GM18861 (cell line): ENCODE measurements around the gene CHP1.
"Not testable (repeated sequence)": the region's sequence is repeated elsewhere in the genome, so short reads cannot be mapped to it uniquely, and the experiment has no call there.

ENCODE experiments used
- ATAC-seq: cut with Tn5 transposase; IDR thresholded peaks from one replicate; pipeline ENCODE4 v1.9.1; 2021; ENCODE audit not compliant: unreplicated experiment

Gene CHP1

DNA sequence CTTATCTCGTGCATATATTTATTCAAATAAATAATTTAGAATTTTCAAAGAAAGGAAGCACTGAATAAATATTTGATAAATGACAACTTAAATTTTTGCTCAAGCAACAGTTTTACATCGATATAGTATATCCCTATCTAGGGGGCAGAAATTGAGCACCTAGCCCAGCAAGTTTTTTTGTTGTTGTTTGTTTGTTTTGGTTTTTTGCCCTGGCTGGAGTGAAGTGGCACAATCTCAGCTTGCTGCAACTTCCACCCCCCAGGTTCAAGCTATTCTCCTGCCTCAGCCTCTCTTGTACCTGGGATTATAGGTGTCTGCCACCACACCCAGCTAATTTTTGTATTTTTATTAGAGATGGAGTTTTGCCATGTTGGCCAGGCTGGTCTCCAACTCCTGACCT is 58.9 kb downstream of the CHP1 start:
- no peak for ATAC-seq

DNA sequence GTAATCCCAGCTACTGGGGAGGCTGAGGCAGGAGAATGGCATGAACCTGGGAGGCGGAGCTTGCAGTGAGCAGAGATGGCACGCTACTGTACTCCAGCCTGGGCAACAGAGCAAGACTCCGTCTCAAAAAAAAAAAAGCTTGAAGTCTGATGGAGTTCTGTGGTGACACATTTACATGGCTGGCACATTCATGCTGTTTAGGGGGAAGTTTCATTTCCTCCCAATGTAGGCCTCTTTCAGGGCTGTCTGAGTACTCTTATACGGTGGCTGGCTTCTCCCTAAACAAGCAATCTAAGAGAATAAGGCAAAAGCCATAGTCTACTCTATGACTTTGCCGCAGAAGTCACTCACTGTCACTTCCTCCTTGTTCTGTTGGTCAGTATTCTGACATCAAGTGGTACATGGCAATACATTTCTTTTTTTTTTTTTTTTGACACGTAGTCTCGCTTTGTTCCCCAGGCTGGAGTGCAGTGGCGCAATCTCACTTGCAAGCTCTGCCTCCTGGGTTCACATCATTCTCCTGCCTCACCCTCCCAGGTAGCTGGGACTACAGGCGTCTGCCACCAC is 60.1 kb downstream of the CHP1 start:
- peak; percentile 70 for ATAC-seq

DNA sequence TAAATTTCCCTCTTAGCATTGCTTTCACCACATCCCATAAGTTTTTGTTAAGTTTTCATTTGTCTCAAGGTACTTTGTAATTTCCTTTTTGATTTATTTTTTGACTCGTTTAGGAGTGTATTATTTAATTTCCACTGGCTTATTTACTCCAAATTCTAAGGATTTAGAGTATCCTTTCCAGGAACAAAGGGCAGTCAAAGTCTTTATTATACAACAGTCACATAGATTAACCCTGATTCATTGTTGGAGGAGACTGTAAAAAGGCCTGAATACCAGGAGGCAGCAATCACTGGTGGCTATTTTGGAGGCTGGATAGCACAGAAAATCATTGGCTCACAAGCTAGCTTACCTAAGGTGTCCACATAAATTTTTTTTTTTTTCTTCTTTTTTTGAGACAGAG is 61.5 kb downstream of the CHP1 start:
- ATAC-seq, result no peak

DNA sequence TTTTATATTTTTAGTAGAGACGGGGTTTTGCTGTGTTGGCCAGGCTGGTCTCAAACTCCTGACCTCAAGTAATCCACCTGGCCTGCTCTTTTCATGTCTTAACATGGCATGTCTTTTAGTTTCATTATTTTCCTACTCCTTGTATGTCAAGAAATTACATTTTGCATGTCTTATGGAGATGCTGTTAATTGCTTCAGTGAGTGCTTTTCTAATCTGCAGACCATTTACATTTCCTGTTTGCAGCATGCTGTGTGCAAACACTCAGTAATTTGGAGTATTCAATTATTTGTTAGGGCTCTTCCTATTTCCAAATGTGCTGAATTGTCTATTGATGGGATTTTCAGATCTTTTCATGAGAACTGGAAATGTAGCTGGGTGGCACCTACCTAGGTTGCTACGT is 70.1 kb downstream of the CHP1 start:
- ATAC-seq, result not testable (repeated sequence)

DNA sequence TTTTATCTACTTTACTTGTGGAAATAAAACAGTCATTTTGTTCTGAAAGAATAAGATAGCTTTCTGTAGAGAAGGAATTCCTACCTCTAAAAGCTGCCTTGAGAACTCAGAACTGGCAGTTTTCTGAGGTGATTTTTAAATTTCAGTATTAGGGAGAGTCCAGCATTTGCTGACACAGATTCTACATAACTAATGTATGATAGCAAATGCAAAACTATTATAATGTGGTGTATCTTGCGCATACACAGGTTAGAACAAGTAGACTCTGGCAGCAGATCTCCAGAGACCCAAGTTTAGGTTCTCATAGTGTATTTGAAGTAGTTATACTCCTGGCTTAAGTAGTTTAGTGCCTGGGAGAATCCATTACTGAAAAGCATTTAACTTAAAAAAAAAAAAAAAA is 70.5 kb downstream of the CHP1 start:
- no peak for ATAC-seq

DNA sequence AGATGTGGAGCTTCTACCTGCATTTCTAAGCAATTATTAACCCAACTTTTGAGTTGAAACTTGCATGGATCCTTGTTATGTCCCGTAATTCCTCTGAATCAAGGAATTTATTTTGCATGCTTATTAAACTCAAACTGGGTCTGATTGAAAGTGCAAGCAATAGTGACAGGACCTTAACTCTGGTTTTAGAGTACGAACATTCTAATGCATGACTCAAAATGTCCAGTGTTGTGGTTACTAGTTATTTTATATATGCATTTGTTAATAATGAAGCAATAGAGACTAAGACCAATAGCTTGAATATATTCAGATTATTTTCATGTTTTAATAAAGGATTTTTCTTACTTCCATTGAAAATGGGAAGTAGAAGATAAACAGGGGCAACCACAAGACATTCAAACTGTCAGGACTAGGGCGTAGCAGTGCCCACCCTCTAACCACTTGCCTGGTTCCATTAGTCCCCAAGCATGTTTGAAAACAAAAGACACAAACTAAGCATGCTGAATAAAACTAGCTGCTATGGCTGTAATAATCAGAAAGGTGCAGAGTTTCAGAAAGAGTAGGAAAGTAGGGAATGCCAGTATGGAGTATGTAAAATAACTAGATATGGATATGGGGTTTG is 73.2 kb downstream of the CHP1 start:
- no peak for ATAC-seq

DNA sequence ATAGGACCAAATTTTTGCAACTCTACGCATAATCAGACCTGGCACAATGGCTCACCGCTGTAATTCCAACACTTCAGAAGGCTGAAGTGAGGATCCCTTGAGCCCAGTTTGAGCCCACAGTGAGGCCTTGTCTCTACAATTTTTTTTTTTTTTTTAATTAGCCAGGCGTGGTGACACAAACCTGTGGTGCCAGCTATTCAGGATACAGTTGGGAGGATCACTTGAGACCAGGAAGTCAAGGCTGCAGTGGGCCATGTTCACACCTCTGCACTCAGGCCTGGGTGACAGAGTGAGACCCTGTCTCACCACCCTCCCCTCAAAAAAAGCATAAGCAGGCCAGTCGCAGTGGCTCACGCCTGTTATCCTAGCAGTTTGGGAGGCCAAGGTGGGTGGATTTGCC is 76.6 kb downstream of the CHP1 start:
- no peak for ATAC-seq

DNA sequence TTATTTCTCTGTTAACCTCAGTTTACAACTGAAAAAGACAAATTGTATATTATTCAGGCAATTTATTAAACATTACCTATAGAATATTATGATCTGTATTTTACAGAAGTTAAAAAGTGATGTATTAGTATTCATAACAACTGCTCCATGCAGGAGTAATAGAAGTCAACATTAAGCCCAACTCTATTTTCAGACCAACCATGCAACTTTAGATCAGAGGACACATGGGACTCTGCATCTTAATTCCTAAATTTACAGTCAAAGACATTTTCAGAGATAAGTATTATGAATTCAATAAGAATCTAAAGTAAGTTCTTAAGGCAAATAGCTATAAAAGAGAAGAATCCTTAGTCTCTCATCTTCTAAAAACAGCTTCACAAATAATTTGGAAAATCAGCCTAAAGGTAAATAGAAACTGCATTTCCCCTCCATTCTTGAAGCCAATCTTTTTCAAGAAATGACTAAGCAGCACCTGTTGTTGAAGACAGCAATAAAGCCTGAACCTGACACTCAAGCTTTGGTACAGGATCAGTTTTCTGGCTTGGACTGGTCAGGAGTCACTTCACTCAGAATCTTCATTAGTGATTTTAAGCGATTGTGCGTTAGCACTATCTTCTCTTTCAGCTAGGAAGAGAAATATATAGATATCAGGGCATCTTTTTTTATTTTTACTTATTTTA is 78.3 kb downstream of the CHP1 start:
- no peak for ATAC-seq

DNA sequence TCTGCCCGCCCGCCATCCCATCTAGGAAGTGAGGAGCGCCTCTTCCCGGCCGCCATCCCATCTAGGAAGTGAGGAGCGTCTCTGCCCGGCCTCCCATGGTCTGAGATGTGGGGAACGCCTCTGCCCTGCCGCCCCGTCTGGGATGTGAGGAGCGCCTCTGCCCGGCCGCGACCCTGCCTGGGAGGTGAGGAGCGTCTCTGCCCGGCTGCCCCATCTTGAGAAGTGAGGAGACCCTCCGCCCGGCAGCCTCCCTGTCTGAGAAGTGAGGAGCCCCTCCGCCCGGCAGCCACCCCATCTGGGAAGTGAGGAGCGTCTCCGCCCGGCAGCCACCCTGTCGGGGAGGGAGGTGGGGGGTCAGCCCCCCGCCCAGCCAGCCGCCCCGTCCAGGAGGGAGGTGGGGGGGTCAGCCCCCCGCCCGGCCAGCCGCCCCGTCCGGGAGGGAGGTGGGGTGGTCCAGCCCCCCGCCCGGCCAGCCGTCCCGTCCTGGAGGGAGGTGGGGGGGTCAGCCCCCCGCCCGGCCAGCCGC is 89.8 kb downstream of the CHP1 start:
- not testable (repeated sequence) for ATAC-seq

DNA sequence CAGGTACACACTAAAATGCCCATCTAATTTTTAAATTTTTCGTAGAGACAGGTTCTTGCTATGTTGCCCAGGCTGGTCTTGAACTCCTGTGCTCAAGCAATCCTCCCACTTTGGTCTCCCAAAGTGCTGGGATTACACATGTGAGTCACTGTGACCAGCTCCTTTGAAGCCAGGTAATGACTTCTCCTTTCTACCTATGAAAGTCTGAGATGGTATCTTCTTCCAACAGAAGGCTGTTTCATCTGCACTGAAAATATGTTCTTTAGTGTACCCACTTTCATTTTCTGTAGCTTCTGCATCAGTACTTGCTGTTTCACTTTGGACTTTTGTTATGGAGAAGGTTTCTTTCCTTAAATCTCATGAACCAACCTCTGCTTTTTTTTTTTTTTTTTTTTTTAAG is 92.5 kb downstream of the CHP1 start:
- ATAC-seq, result no peak

DNA sequence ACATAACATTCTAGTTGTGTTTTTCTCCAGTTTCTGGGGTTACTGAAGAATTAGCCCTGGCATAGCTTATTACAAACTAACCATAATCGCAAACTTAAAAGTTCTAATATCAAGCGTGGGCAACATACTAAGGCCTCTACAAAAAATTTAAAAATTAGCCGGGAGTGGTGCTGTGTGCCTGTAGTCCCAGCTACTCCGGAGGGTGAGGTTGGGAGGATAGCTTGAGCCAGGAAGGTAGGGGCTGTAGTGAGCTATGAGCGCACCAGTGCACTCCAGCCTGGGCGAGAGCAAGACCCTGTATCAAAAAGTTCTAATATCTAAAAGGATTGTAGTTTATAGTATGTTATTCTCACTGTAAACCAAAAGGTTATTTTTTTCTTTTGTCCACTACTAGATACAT is 100.2 kb downstream of the CHP1 start:
- ATAC-seq, result no peak
